ENCODE data around the gene TRABD2B. TPM values are rescaled to one million over a fixed set of nuclear protein-coding genes. Genes with fewer than 3 reads are reported as not detected.

The TRABD2B gene
- total and polyA plus RNA-seq, 8 donors, result 0.99 to 5.2 (median 3.3) TPM

DNA sequence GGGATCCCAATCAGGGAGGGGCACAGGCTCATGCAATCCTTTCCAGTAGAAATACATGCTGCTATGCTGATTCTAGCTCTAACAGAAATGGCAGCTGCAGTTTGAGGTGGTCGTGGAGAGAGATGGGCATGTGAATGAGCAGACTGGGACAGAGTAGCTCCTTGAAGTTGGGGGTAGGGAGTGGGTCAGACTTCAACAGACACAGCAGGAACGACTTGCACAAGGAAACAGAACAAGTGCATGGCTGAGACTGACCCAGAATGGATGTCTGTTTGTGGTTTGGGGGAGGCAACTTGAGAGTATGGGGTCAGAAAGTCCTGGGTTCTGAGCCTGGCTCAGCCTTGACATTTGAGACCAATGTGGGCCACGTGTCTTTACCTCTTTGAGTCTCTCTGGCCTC, 25.1 kb upstream of the TRABD2B start:
- intact Hi-C loops (cut with DNase I), result no loop called here

DNA sequence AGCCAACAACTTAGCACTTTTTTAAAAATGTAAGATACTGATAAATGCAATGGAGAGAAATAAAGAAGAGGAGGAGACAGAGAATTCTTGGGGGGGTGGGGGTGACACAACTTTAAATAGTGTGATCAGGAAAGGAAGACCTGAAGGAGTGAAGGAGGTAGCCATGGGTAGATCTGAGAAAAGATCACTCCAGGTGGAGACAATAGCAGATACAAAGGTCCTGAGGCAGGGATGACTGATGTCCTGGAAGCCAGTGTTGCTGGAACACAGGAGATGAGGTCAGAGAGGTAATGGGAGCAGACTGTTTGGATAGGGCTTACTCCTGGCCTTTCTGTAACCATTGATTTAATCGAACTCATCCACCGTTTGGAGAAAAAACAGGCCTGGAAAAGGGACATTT, 24.6 kb upstream of the TRABD2B start:
- Histone ChIP-seq H3K27ac (no peak overlapping the region), H3K9me3 (no peaks in the 10 kb centered on the region)
- intact Hi-C loops (cut with DNase I), result no loop called here

More for the DNA sequence above, 25.1 kb upstream of the TRABD2B start:
- ATAC-seq, result no peak
- TF ChIP-seq, protein P1, sequence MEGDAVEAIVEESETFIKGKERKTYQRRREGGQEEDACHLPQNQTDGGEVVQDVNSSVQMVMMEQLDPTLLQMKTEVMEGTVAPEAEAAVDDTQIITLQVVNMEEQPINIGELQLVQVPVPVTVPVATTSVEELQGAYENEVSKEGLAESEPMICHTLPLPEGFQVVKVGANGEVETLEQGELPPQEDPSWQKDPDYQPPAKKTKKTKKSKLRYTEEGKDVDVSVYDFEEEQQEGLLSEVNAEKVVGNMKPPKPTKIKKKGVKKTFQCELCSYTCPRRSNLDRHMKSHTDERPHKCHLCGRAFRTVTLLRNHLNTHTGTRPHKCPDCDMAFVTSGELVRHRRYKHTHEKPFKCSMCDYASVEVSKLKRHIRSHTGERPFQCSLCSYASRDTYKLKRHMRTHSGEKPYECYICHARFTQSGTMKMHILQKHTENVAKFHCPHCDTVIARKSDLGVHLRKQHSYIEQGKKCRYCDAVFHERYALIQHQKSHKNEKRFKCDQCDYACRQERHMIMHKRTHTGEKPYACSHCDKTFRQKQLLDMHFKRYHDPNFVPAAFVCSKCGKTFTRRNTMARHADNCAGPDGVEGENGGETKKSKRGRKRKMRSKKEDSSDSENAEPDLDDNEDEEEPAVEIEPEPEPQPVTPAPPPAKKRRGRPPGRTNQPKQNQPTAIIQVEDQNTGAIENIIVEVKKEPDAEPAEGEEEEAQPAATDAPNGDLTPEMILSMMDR (IDR thresholded peaks at IDR 0.05), result no peak
- no peak overlapping the region for H3K27ac ChIP-seq
- no peaks in the 10 kb centered on the region for H3K4me1 ChIP-seq
- H3K4me3 ChIP-seq, result no peak overlapping the region
- no peak for DNase-seq
- H3K27me3 ChIP-seq, result peaks cover 0 to 3% of the 10 kb centered on the region in 2 donors
- no peaks in the 10 kb centered on the region for H3K9me3 ChIP-seq
- H3K36me3 ChIP-seq, result no peaks in the 10 kb centered on the region

GRCh38 chr1:48019714-48020315, 22.6 kb upstream of the TRABD2B start:
- no peaks in the 10 kb centered on the region for H3K9me3 ChIP-seq
- no peak overlapping the region for H3K4me3 ChIP-seq
- TF ChIP-seq, protein P1 (IDR thresholded peaks at IDR 0.05), result no peak
- no peaks in the 10 kb centered on the region for H3K4me1 ChIP-seq
- ATAC-seq, result peak; percentile 23
- H3K36me3 ChIP-seq, result no peaks in the 10 kb centered on the region
- intact Hi-C loops (cut with DNase I), result no loop called here
- peaks cover 1 to 11% of the 10 kb centered on the region in 2 donors for H3K27me3 ChIP-seq
- no peak overlapping the region for H3K27ac ChIP-seq
- DNase-seq, result no peak

More for the DNA sequence above, 24.6 kb upstream of the TRABD2B start:
- TF ChIP-seq, protein P1 (IDR thresholded peaks at IDR 0.05), result no peak
- Histone ChIP-seq H3K36me3 (no peaks in the 10 kb centered on the region), H3K27me3 (peaks cover 0 to 3% of the 10 kb centered on the region in 2 donors), H3K4me3 (no peak overlapping the region), H3K4me1 (no peaks in the 10 kb centered on the region)
- ATAC-seq (no peak), DNase-seq (no peak)

DNA sequence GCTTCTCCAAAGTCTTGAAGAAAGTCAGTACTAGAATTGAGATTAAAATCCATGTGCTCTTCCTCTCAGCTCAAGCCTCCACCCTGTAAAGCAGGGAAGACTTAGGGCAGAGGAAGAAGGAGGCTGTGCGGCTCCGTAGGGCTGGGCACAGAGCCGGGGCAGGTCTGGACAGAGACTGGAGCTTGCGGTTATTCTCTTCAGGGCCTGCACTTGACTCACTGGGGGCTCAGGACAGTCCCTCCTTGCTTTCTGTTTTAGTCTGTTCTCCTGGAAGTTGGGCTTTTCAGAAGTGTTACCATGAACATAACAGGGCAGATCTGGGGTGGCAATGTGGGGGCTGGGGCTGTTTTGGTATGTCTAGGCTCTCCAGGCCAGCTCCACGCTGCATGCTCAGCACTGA, 21.6 kb upstream of the TRABD2B start:
- peaks cover 2 to 11% of the 10 kb centered on the region in 2 donors for H3K27me3 ChIP-seq
- no peak for ATAC-seq
- DNase-seq, result no peak
- H3K9me3 ChIP-seq, result no peaks in the 10 kb centered on the region
- H3K27ac ChIP-seq, result no peak overlapping the region
- TF ChIP-seq, protein P1 (IDR thresholded peaks at IDR 0.05), result no peak
- no peaks in the 10 kb centered on the region for H3K36me3 ChIP-seq
- no peak overlapping the region for H3K4me3 ChIP-seq
- no peaks in the 10 kb centered on the region for H3K4me1 ChIP-seq
- intact Hi-C loops (cut with DNase I), result no loop called here

DNA sequence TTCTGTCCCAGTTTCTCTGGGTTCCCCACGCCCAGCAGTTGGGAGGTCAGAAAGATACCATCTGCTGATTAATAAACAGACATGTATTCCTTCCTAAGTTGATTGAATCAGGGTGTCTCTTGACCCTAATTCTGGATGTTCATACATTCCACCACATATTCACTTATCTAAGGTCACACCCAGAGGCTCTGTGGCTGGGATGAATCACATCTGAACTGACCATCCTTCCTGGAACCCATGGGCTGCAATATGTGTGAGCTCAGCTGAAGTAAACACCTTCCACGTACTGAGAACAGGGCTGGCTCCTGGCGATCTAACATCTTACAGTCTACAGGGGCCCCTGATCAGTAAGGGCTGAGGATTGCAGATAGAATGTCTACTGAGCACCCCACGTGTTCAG, 20.5 kb upstream of the TRABD2B start:
- DNase-seq, result peak in 1 of 4 donors; percentile 16
- ATAC-seq, result peak; percentile 71
- TF ChIP-seq, protein P1 (IDR thresholded peaks at IDR 0.05), result no peak
- H3K9me3 ChIP-seq, result no peaks in the 10 kb centered on the region
- H3K27me3 ChIP-seq, result peaks cover 2 to 11% of the 10 kb centered on the region in 2 donors
- H3K27ac ChIP-seq, result peak overlapping the region in 1 of 2 donors; percentile 37
- H3K4me3 ChIP-seq, result no peak overlapping the region
- no peaks in the 10 kb centered on the region for H3K4me1 ChIP-seq
- intact Hi-C loops (cut with DNase I), result no loop called here
- no peaks in the 10 kb centered on the region for H3K36me3 ChIP-seq
